Stimulated activated CD4-positive, alpha-beta T cell treated with anti-CD3 and anti-CD28 coated beads, Interleukin-4, amount 100 ng/mL, for 24 hours (primary cell): ENCODE measurements around the gene TST.

ENCODE experiments used
- DNase-seq: peaks from one replicate; pipeline ENCODE4 v3.0.0-alpha.2; 2020

TST gene

GRCh38 chr22:37030560-37031281 lies 11.5 kb upstream of the TST start:
- DNase-seq: no peak

GRCh38 chr22:37028692-37029674 lies 9.7 kb upstream of the TST start:
- DNase-seq: no peak

- no peak for DNase-seq
Measured at GRCh38 chr22:37027556-37027955, 8.3 kb upstream of the TST start.

- no peak for DNase-seq
Measured at GRCh38 chr22:37026325-37026724, 7.1 kb upstream of the TST start.

GRCh38 chr22:37025500-37026070 lies 6.3 kb upstream of the TST start:
- no peak for DNase-seq

- DNase-seq: no peak
Measured at GRCh38 chr22:37024339-37025157, 5.3 kb upstream of the TST start.

GRCh38 chr22:37023743-37024338 lies 4.6 kb upstream of the TST start:
- no peak for DNase-seq

GRCh38 chr22:37022483-37023337 lies 3.5 kb upstream of the TST start:
- DNase-seq: no peak

GRCh38 chr22:37021710-37022482 lies 2.6 kb upstream of the TST start:
- DNase-seq: peak; percentile 51

- DNase-seq: no peak
Measured at GRCh38 chr22:37021041-37021440, 1.8 kb upstream of the TST start.

- no peak for DNase-seq
Measured at GRCh38 chr22:37020192-37020479, 889 bp upstream of the TST start.

- DNase-seq: no peak
Measured at GRCh38 chr22:37018815-37019308, 385 bp downstream of the TST start.

- DNase-seq: no peak
Measured at GRCh38 chr22:37018086-37018814, 997 bp downstream of the TST start.

GRCh38 chr22:37017356-37017755 lies 1.9 kb downstream of the TST start:
- no peak for DNase-seq

- no peak for DNase-seq
Measured at GRCh38 chr22:37016134-37016910, 2.9 kb downstream of the TST start.

- no peak for DNase-seq
Measured at GRCh38 chr22:37015587-37015878, 3.7 kb downstream of the TST start.

GRCh38 chr22:37014835-37015586 lies 4.2 kb downstream of the TST start:
- DNase-seq: no peak

GRCh38 chr22:37014415-37014806 lies 4.8 kb downstream of the TST start:
- DNase-seq: no peak

GRCh38 chr22:37012956-37013355 lies 6.3 kb downstream of the TST start:
- DNase-seq: no peak
